ENCODE data around the gene PRSS48.
A peak's percentile ranks its signal among the peaks of the same experiment; 100 is the strongest.
"Not testable (repeated sequence)": the region's sequence is repeated elsewhere in the genome, so short reads cannot be mapped to it uniquely, and the experiment has no call there.

Gene PRSS48

DNA sequence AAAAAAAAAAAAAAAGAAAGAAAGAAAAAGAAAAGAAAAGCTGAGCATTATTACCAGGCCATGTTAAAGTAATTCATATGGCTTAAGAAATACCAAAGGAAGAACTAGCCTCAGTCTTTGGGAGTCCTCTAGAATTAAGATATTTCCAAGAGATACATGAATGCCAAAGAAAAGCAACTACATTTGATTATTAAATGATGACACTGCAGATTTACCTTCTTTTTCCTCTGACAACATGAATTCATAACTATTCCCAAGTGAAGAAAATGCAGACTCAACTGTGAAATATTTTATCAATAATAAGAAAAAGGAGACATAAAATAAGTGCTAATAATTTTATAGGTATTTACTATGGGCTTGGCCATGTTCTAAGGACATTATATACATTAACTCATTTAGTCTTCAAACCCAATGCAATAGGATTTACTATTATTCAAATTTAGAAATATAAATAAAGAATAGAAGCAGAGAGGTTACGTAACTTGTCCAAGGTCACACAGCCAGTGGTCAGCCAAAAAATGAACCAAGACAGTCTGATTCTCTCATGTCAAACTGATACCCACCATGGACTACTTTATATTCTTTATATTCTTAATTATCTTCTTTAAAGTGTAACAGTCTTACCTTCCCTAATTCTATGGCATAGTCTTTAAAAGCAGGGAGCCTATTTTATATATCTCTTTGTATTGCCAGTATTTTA is 41.5 kb downstream of the PRSS48 start:
- H3K4me3 ChIP-seq (ENCODE audit: low read length): no peak overlapping the region
- no peak for DNase-seq (ENCODE audit: low read depth)
- TF ChIP-seq, protein P1, sequence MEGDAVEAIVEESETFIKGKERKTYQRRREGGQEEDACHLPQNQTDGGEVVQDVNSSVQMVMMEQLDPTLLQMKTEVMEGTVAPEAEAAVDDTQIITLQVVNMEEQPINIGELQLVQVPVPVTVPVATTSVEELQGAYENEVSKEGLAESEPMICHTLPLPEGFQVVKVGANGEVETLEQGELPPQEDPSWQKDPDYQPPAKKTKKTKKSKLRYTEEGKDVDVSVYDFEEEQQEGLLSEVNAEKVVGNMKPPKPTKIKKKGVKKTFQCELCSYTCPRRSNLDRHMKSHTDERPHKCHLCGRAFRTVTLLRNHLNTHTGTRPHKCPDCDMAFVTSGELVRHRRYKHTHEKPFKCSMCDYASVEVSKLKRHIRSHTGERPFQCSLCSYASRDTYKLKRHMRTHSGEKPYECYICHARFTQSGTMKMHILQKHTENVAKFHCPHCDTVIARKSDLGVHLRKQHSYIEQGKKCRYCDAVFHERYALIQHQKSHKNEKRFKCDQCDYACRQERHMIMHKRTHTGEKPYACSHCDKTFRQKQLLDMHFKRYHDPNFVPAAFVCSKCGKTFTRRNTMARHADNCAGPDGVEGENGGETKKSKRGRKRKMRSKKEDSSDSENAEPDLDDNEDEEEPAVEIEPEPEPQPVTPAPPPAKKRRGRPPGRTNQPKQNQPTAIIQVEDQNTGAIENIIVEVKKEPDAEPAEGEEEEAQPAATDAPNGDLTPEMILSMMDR (conservative IDR thresholded peaks at IDR 0.05; ENCODE audit: low read length): no peak

DNA sequence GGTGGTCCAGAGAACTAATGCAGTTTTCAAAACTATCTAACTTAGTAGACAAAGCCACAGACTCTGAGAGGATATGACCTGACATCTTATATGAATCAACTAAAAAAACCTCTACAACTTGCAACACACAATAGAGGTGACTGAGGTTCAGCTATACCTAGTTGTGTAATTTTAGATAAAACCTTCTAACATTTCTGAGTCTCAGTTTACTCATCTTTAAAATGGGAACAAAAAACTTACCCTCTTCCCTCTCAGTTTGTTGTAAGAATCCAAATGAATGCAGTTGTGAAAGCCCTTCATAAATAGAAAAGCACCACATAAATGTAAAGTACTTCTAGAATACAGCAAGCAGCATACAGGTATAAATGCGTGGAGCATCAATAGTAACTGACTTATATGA is 42.5 kb downstream of the PRSS48 start:
- TF ChIP-seq, protein P1 (conservative IDR thresholded peaks at IDR 0.05; ENCODE audit: low read length): no peak
- DNase-seq (ENCODE audit: low read depth): no peak

DNA sequence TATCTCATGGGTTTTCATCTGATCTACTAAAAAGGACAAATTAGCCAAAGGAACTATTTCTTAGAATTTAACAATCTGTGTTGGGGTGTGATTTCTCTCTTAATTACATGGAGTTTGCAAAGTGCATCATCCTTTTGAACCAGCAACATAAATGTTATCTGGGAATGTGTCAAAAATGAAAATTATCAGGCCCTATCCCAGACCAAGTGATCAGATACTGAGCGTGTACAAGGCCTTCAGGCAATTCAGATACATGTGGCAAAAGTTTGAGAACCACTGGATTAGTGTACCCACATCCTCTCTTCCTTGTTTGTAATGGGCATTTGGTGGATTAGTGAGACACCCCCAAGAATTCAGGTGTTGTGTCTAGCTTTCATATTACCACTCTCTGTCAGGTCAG is 44.6 kb downstream of the PRSS48 start:
- no peak overlapping the region for H3K4me3 ChIP-seq (ENCODE audit: low read length)
- DNase-seq (ENCODE audit: low read depth): no peak
- TF ChIP-seq, protein P1 (conservative IDR thresholded peaks at IDR 0.05; ENCODE audit: low read length): no peak

More for the DNA sequence above, 42.5 kb downstream of the PRSS48 start:
- H3K4me3 ChIP-seq (ENCODE audit: low read length): no peak overlapping the region

DNA sequence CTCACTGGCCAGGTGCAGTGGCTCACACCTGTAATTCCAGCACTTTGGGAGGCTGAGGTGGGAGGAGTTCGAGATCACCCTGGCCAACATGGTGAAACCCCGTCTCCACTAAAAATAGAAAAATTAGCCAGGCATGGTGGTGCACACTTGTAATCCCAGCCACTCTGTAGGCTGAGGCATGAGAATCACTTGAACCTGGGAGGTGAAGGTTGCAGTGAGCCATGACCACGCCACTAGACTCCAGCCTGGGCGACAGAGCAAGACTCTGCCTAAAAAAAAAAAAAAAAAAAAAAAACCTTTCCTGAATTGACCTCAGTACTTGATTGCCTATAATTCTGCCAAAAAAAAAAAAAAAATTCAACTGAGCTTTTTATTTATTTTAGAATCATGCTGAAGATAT is 45.2 kb downstream of the PRSS48 start:
- not testable (repeated sequence) for H3K4me3 ChIP-seq (ENCODE audit: low read length); DNase-seq (ENCODE audit: low read depth)

DNA sequence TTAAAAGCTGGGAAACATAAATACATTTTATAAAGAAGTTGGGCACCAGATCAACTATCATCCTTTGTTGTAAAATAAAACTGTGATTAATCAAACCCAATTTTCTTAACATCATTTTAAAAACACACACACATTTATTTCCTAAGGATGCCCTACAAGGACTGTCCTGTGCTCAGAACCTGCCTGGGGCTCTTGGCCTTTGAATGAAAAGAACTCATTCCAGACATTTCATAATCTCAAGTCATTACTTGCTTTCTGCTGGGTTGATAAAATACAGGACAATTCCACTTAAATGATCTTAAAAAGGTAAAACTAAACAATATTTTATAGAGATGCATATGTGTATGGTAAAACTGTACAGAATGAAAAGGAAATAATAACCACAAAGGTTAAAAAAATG is 45.6 kb downstream of the PRSS48 start:
- peak; percentile 7 for DNase-seq (ENCODE audit: low read depth)
- H3K4me3 ChIP-seq (ENCODE audit: low read length): no peak overlapping the region
- TF ChIP-seq, protein P1 (conservative IDR thresholded peaks at IDR 0.05; ENCODE audit: low read length): no peak

DNA sequence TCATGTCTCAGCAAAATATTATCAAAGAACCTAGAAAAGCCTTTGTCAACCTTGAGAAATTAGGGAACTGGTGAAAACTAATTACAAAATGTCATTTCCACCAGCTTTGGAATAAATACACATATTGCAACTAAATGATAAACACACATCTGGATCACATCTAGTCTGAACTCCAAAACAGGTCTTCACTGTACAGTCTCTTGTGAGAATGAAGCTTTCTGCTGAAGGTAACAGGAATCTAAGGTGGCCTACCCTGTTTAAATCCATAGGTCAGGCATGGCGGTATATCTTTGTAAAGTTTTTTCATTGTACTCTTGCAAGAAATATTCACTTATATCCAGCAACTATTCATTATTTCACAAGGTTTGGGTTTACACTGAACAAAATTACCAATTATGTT is 46.7 kb downstream of the PRSS48 start:
- no peak overlapping the region for H3K4me3 ChIP-seq (ENCODE audit: low read length)
- no peak for DNase-seq (ENCODE audit: low read depth)
- TF ChIP-seq, protein P1 (conservative IDR thresholded peaks at IDR 0.05; ENCODE audit: low read length): no peak

DNA sequence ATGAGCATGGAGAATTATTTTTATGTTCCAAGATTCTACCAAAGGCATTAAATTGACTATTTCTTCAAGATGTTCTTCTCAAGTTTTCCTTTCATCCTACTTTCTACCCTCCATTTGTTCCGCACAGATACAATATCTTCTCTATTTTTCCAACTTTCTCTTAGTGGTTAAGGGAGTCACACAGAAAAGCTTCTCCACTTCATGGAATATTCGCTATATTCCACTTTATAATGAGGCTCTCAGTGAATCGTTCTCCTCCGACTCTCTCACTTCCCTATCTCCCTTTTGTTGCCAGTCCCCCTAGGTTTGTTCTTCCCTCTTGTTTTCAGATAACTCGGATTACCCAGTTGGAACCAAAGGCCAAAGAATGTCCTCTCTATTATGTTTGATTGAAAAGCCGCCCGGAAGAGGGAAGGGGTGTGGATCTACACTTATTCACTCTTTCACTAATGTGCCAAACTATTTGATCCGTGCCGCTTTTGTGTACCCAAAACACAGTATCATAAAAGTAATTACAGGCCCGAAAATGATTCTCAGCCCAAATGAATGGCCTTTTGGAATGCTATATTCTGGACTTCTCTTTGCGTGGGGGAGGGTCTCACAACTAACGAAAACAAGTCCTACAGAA is 47.3 kb downstream of the PRSS48 start:
- TF ChIP-seq, protein P1 (conservative IDR thresholded peaks at IDR 0.05; ENCODE audit: low read length): no peak
- no peak for DNase-seq (ENCODE audit: low read depth)
- H3K4me3 ChIP-seq (ENCODE audit: low read length): peak overlapping the region; percentile 73

All from AG10803 (cell line).